Endothelial cell of umbilical vein (primary cell): Measurements from ENCODE around the gene BCL2L13. TPM values are rescaled to one million over a fixed set of nuclear protein-coding genes. Genes with fewer than 3 reads are reported as not detected.

Experiments
- BruUV-seq: library from RNA; stranded (reverse); fragments of 400-500 nt; replicated peaks from 2 replicates; lab custom pipeline; 2021; lab: Mats Ljungman, UMichigan
- CTCF ChIA-PET: fragments of 300-600, 350-600 bp; sonication (Branson Sonifier 250); formaldehyde crosslinking; loops from one replicate; lab custom pipeline; 2021; ENCODE audit warnings: antibody characterized with exemption, inconsistent platforms; lab: Charles Lee
- POLR2A ChIA-PET: fragments of 300-600, 350-600 bp; sonication (Branson Sonifier 250); formaldehyde crosslinking; loops from one replicate; lab custom pipeline; 2021; ENCODE audit warnings: antibody characterized with exemption, inconsistent platforms; lab: Charles Lee
- DNase-seq: peaks from one replicate; pipeline ENCODE4 v3.0.0-alpha.2; 2011; ENCODE audit warnings: low read depth, low spot score
- FAIRE-seq: peaks from 2 replicates; lab custom pipeline; 2011; peaks lifted over from hg19 to GRCh38; lab: Jason Lieb, UNC
- H2AFZ ChIP-seq: 2 replicates; pipeline ENCODE4 v1.6.0; 2012; ENCODE audit warnings: low read depth, low read length, control low read depth, inconsistent platforms
- H3K27ac ChIP-seq: 2 replicates; pipeline ENCODE4 v1.5.1; 2011; ENCODE audit warnings: low read depth, mild to moderate bottlenecking, control low read depth, low read length, moderate library complexity; ENCODE audit not compliant: insufficient read depth
- H3K27me3 ChIP-seq, 2 experiments: 2 replicates each; pipeline versions ENCODE4 v1.6.0 to v1.6.1; 2011; ENCODE audit warnings: low read length in 2 of 2, mixed read lengths in 1 of 2; ENCODE audit not compliant: control insufficient read depth in 2 of 2, insufficient read depth in 2 of 2
- H3K36me3 ChIP-seq, 2 experiments: 2 replicates in 1 of 2; 3 replicates in 1 of 2; pipeline ENCODE4 v1.5.1; 2011; ENCODE audit warnings: low read length in 2 of 2, mild to moderate bottlenecking in 1 of 2, moderate library complexity in 1 of 2; ENCODE audit not compliant: control insufficient read depth in 2 of 2, insufficient read depth in 2 of 2; ENCODE audit errors: extremely low read depth in 1 of 2
- H3K4me1 ChIP-seq: 3 replicates; pipeline ENCODE4 v1.5.1; 2011; ENCODE audit warnings: mild to moderate bottlenecking, low read length; ENCODE audit not compliant: control insufficient read depth, insufficient read depth; ENCODE audit errors: extremely low read depth
- H3K4me2 ChIP-seq: 2 replicates; pipeline ENCODE4 v1.6.1; 2011; ENCODE audit warnings: low read length, control low read depth, mixed read lengths; ENCODE audit not compliant: insufficient read depth
- H3K4me3 ChIP-seq, 3 experiments: fragments of 200-600 bp in 1 of 3; sonication (generic), shearing (Covaris generic) in 1 of 3; replicated peaks in 1 of 3; 2 replicates each; pipeline ENCODE4 v1.5.1; 2011 to 2016; ENCODE audit warnings: control low read depth in 3 of 3, low read length in 3 of 3, mild to moderate bottlenecking in 2 of 3, inconsistent platforms in 1 of 3, low read depth in 1 of 3, moderate library complexity in 1 of 3; ENCODE audit not compliant: insufficient read depth in 1 of 3
- H3K79me2 ChIP-seq: 2 replicates; pipeline ENCODE4 v1.6.0; 2012; ENCODE audit warnings: low read length, inconsistent platforms; ENCODE audit not compliant: control insufficient read depth, insufficient read depth
- H3K9ac ChIP-seq: replicated peaks from 2 replicates; pipeline ENCODE3; 2011; ENCODE audit warnings: low read length, control low read depth; ENCODE audit not compliant: insufficient read depth; ENCODE audit errors: extremely low read depth
- H3K9me1 ChIP-seq: replicated peaks from 3 replicates; pipeline ENCODE4 v1.6.0; 2011; ENCODE audit warnings: mild to moderate bottlenecking, low read length; ENCODE audit not compliant: control insufficient read depth, insufficient read depth; ENCODE audit errors: extremely low read depth
- H3K9me3 ChIP-seq: replicated peaks from 2 replicates; pipeline ENCODE4 v1.5.1; 2012; ENCODE audit warnings: low read length, inconsistent platforms; ENCODE audit not compliant: control insufficient read depth, insufficient read depth
- H4K20me1 ChIP-seq: replicated peaks from 2 replicates; pipeline ENCODE3; 2011; ENCODE audit warnings: mild to moderate bottlenecking, low read length; ENCODE audit not compliant: control insufficient read depth, insufficient read depth; ENCODE audit errors: extremely low read depth
- CTCF ChIP-seq, 2 donors: IDR thresholded peaks; 1 replicate in 1 of 2; 2 replicates in 1 of 2; pipeline ENCODE4 v1.5.1; 2011; ENCODE audit warnings: low read length in 2 of 2, mild to moderate bottlenecking in 2 of 2, moderate library complexity in 2 of 2, control low read depth in 1 of 2, inconsistent platforms in 1 of 2, low read depth in 1 of 2; ENCODE audit not compliant: insufficient read depth in 1 of 2; ENCODE audit errors: extremely low read depth in 1 of 2
- EZH2 ChIP-seq: IDR thresholded peaks from 2 replicates; pipeline ENCODE4 v1.6.1; 2012; ENCODE audit warnings: borderline replicate concordance, low read depth, mild to moderate bottlenecking, moderate library complexity, low read length, inconsistent platforms; ENCODE audit not compliant: severe bottlenecking
- FOS ChIP-seq: IDR thresholded peaks from 2 replicates; pipeline ENCODE4 v1.6.1; 2011; ENCODE audit warnings: mild to moderate bottlenecking, low read length, moderate library complexity, borderline replicate concordance; ENCODE audit not compliant: insufficient read depth
- GATA2 ChIP-seq: IDR thresholded peaks from 2 replicates; pipeline ENCODE4 v1.7.0; 2011; ENCODE audit warnings: low read depth, mild to moderate bottlenecking, moderate library complexity, mixed read lengths, low read length; ENCODE audit not compliant: insufficient read length, insufficient read depth
- JUN ChIP-seq: IDR thresholded peaks from 2 replicates; pipeline ENCODE4 v1.6.1; 2011; ENCODE audit warnings: borderline replicate concordance, low read depth; ENCODE audit not compliant: insufficient read length, insufficient read depth
- MAX ChIP-seq: IDR thresholded peaks from 2 replicates; pipeline ENCODE4 v1.6.1; 2011; ENCODE audit not compliant: insufficient read depth, insufficient read length
- MYC ChIP-seq: IDR thresholded peaks from one replicate; pipeline ENCODE4 v1.6.1; 2011; ENCODE audit warnings: mild to moderate bottlenecking, low read depth, low read length
- POLR2A ChIP-seq: IDR thresholded peaks from 2 replicates; pipeline ENCODE4 v1.6.1; 2012; ENCODE audit warnings: low read depth, mild to moderate bottlenecking, control low read depth, low read length
- POLR2AphosphoS5 ChIP-seq: IDR thresholded peaks from 2 replicates; pipeline ENCODE4 v1.6.1; 2012; ENCODE audit warnings: low read depth, mild to moderate bottlenecking, control low read depth, low read length, moderate library complexity; ENCODE audit not compliant: insufficient read depth
- dilution Hi-C: fragments of 300-500 bp; cut with MboI; formaldehyde crosslinking; loops from one replicate; pipeline ENCODE4 v1.15.0; 2019; ENCODE audit warnings: low sequenced_read_pairs; ENCODE audit not compliant: extremely low pct_ligation_motif_present
- intact Hi-C: fragments of 100-400 bp; cut with micrococcal nuclease; formaldehyde crosslinking; loops from one replicate; pipeline ENCODE4 v1.10.0; 2022
- polyA plus RNA-seq, 4 experiments: library from polyadenylated mRNA; depleted of rRNA in 3 of 4; stranded (reverse) in 3 of 4; unstranded in 1 of 4; fragments of >200 nt; gene quantifications; 2 replicates each; pipeline versions ENCODE4 v1.2.1 to v1.2.3, GENCODE V29; 2011 to 2012; ENCODE audit warnings: missing spikeins in 1 of 4
- total RNA-seq: library from RNA; stranded (reverse); gene quantifications from 2 replicates; pipeline ENCODE4 v1.2.3, GENCODE V29; 2021

Gene BCL2L13
- total and polyA plus RNA-seq, 2 donors (not counting 3 experiments of a cell fraction or from before 2014, with no cell fraction given) = 28.1 to 36.2 TPM

GRCh38 chr22:17596226-17596625 lies 42.3 kb upstream of the BCL2L13 start:
- intact Hi-C loops (no loop called here), dilution Hi-C loops (no loop called here)
- DNase-seq = no peak
- no peak overlapping the region for H3K4me2 ChIP-seq
- CTCF ChIA-PET = no interaction called here
- H3K79me2 ChIP-seq = no peaks in the 10 kb centered on the region
- BruUV-seq = no TSS peak
- no peaks in the 10 kb centered on the region for H3K27me3 ChIP-seq
- no peak overlapping the region for H2AFZ ChIP-seq
- H3K4me1 ChIP-seq = no peaks in the 10 kb centered on the region
- FAIRE-seq = no peak
- TF ChIP-seq FOS = no peak
- TF ChIP-seq MYC = no peak
- TF ChIP-seq MAX = no peak
- no peak for TF ChIP-seq GATA2
- no peak for TF ChIP-seq JUN
- TF ChIP-seq EZH2 = no peak
- no peak for TF ChIP-seq POLR2AphosphoS5
- no peak for TF ChIP-seq POLR2A
- no peak for TF ChIP-seq CTCF (IDR thresholded peaks at IDR 0.05; ENCODE audit: extremely low read depth in 1 of 2, insufficient read depth in 1 of 2, low read depth in 1 of 2, low read length in 2 of 2)
- H3K9ac ChIP-seq = no peak overlapping the region
- H3K9me1 ChIP-seq = no peaks in the 10 kb centered on the region
- no peak overlapping the region for H3K27ac ChIP-seq
- POLR2A ChIA-PET = no interaction called here
- no peaks in the 10 kb centered on the region for H4K20me1 ChIP-seq
- no peaks in the 10 kb centered on the region for H3K9me3 ChIP-seq
- no peak overlapping the region for H3K4me3 ChIP-seq
- H3K36me3 ChIP-seq = peaks cover 27 to 44% of the 10 kb centered on the region in 2 experiments
